Small intestine (tissue), 7 donors: Measurements from ENCODE around the gene FNTB. TPM values are rescaled to one million over a fixed set of nuclear protein-coding genes. Genes with fewer than 3 reads are reported as not detected.

Source experiments
- DNase-seq, 2 donors: peaks; one replicate each; pipeline versions ENCODE4 v3.0.0 to v3.0.0-alpha.2; 2013
- FAIRE-seq: peaks from 2 replicates; lab custom pipeline; 2012; peaks lifted over from hg19 to GRCh38; lab: Jason Lieb, UNC
- H3K27ac ChIP-seq, 3 donors: one replicate each; pipeline ENCODE4 v1.5.1; 2013; ENCODE audit warnings: low read length in 2 of 3, mild to moderate bottlenecking in 2 of 3, control low read depth in 1 of 3, inconsistent platforms in 1 of 3, low read depth in 1 of 3, moderate library complexity in 1 of 3
- H3K27me3 ChIP-seq, 3 donors: one replicate each; pipeline ENCODE4 v1.6.1; 2013; ENCODE audit warnings: low read length in 3 of 3, inconsistent platforms in 1 of 3; ENCODE audit not compliant: control insufficient read depth in 3 of 3, insufficient read depth in 3 of 3
- H3K36me3 ChIP-seq, 3 donors: one replicate each; pipeline ENCODE4 v1.6.1; 2013; ENCODE audit warnings: low read length in 3 of 3, inconsistent platforms in 1 of 3, low read depth in 1 of 3, mild to moderate bottlenecking in 1 of 3, moderate library complexity in 1 of 3; ENCODE audit not compliant: control insufficient read depth in 3 of 3, insufficient read depth in 2 of 3
- H3K4me1 ChIP-seq, 3 donors: one replicate each; pipeline ENCODE4 v1.6.1; 2013; ENCODE audit warnings: low read length in 2 of 3, inconsistent platforms in 1 of 3, low read depth in 1 of 3, mild to moderate bottlenecking in 1 of 3, moderate library complexity in 1 of 3; ENCODE audit not compliant: control insufficient read depth in 3 of 3, insufficient read depth in 2 of 3
- H3K4me3 ChIP-seq, 3 donors: one replicate each; pipeline ENCODE4 v1.5.1; 2013; ENCODE audit warnings: low read length in 3 of 3, control low read depth in 1 of 3, inconsistent platforms in 1 of 3, low read depth in 1 of 3, mild to moderate bottlenecking in 1 of 3, moderate library complexity in 1 of 3
- H3K9me3 ChIP-seq, 2 donors: one replicate each; pipeline ENCODE4 v1.6.1; 2013; ENCODE audit warnings: low read depth in 1 of 2, low read length in 1 of 2; ENCODE audit not compliant: control insufficient read depth in 2 of 2, insufficient read depth in 1 of 2
- WGBS, 3 donors: extraction: QIAGEN DNeasy Blood & Tissue Kit; methylation state at CpG; one replicate each; pipeline ENCODE4 v1.1.7; 2013; 5-methylcytosine and 5-hydroxymethylcytosine counted together
- polyA plus RNA-seq, 4 donors: library from polyadenylated mRNA; stranded (reverse) in 3 of 4; unstranded in 1 of 4; fragments of 200-250 nt in 3 of 4; fragments of 120-200 nt in 1 of 4; gene quantifications; one replicate each; pipeline versions ENCODE4 v1.2.1 to v1.2.3, GENCODE V29; 2013
- donor health status: healthy with polysubstance abuse.
- donor health status: control.
- donor health status: control.
- donor health status: Bipolar disorder and iron deficiency.
- donor health status: healthy.

The FNTB gene
- polyA plus RNA-seq, 4 donors = 6.7 to 25.3 (median 8.7) TPM

GRCh38 chr14:65044596-65044959 is 57.9 kb downstream of the FNTB start:
- Histone ChIP-seq H3K4me1 (peaks cover 0 to 2% (median 0%) of the 10 kb centered on the region in 3 donors), H3K27ac (no peak overlapping the region), H3K36me3 (peaks cover 2 to 50% (median 3%) of the 10 kb centered on the region in 3 donors), H3K9me3 (no peaks in the 10 kb centered on the region), H3K4me3 (no peak overlapping the region), H3K27me3 (no peaks in the 10 kb centered on the region)
- FAIRE-seq (no peak), DNase-seq (no peak)
- WGBS, 3 donors = 84 to 92% (median 92%) methylated on average over 9 of the region's 9 CpGs

DNA sequence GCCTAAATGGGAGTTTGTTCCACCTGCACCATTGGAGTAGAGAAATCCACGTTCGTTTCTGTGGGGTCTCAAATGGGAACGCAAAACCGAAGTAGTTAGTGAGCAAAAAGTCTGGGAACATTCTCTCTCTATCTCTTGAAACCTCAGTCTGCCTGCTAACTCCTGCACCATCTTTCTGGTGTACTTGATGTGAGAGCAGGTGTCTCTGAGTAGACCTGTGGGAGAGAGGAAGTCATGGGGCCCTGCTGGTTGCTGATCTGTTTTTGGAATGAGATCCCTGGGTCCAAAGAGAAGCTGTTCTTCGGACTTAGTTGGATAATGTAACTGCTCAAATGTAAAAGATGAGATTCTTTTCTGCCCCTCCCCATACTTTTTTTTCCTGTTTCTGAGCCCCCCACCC is 58.3 kb downstream of the FNTB start:
- 88 to 96% (median 90%) methylated on average over 5 of the region's 5 CpGs for WGBS, 3 donors
- H3K4me1 ChIP-seq = peaks cover 0 to 2% (median 0%) of the 10 kb centered on the region in 3 donors
- H3K36me3 ChIP-seq = peaks cover 2 to 47% (median 3%) of the 10 kb centered on the region in 3 donors
- no peak overlapping the region for H3K4me3 ChIP-seq
- H3K9me3 ChIP-seq = no peaks in the 10 kb centered on the region
- DNase-seq (no peak), FAIRE-seq (no peak)
- H3K27me3 ChIP-seq = no peaks in the 10 kb centered on the region
- H3K27ac ChIP-seq = no peak overlapping the region

- Histone ChIP-seq H3K4me3 (no peak overlapping the region), H3K4me1 (peaks cover 0 to 2% (median 0%) of the 10 kb centered on the region in 3 donors), H3K27me3 (no peaks in the 10 kb centered on the region), H3K9me3 (no peaks in the 10 kb centered on the region), H3K36me3 (peaks cover 2 to 46% (median 3%) of the 10 kb centered on the region in 3 donors), H3K27ac (no peak overlapping the region)
- DNase-seq (no peak), FAIRE-seq (no peak)
- 90 to 97% (median 94%) methylated on average over 4 of the region's 4 CpGs for WGBS, 3 donors
These were observed 59.0 kb downstream of the FNTB start for GRCh38 chr14:65045709-65046108.

DNA sequence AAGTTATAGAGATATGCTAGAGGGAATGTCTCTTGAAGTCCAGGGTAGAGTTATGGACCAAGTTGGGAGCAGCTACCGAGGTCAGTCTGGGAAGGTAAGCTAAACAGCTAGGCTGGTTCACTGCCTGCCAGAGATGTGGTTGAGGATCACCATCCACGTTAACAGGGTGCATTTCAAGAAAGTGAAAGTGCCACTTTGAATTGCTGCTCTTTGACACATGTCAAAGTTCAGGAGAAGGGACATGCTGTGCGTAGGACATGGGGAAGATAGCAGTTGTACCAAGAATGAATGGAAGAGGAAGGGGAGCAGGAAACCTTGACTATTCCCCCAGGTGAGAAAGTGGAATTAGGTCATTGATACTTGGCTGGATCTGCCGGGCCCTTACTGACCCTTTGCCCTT is 66.1 kb downstream of the FNTB start:
- Histone ChIP-seq H3K27ac (peak overlapping the region in 1 of 3 donors; percentile 39), H3K4me3 (no peak overlapping the region), H3K9me3 (no peaks in the 10 kb centered on the region), H3K36me3 (peaks cover 0 to 44% (median 10%) of the 10 kb centered on the region in 3 donors), H3K4me1 (peaks cover 0 to 3% (median 0%) of the 10 kb centered on the region in 3 donors), H3K27me3 (no peaks in the 10 kb centered on the region)
- 19 to 70% (median 40%) methylated on average over 4 of the region's 4 CpGs for WGBS, 3 donors
- FAIRE-seq (no peak), DNase-seq (peak in 1 of 2 donors; percentile 82)

- Histone ChIP-seq H3K36me3 (peaks cover 0 to 44% (median 10%) of the 10 kb centered on the region in 3 donors), H3K4me1 (peaks cover 0 to 3% (median 0%) of the 10 kb centered on the region in 3 donors), H3K9me3 (no peaks in the 10 kb centered on the region), H3K27me3 (no peaks in the 10 kb centered on the region), H3K27ac (no peak overlapping the region), H3K4me3 (no peak overlapping the region)
- WGBS, 3 donors = 91 to 97% (median 92%) methylated on average over 3 of the region's 3 CpGs
- FAIRE-seq = no peak
- DNase-seq = no peak
These were observed 66.8 kb downstream of the FNTB start for GRCh38 chr14:65053466-65053865.

DNA sequence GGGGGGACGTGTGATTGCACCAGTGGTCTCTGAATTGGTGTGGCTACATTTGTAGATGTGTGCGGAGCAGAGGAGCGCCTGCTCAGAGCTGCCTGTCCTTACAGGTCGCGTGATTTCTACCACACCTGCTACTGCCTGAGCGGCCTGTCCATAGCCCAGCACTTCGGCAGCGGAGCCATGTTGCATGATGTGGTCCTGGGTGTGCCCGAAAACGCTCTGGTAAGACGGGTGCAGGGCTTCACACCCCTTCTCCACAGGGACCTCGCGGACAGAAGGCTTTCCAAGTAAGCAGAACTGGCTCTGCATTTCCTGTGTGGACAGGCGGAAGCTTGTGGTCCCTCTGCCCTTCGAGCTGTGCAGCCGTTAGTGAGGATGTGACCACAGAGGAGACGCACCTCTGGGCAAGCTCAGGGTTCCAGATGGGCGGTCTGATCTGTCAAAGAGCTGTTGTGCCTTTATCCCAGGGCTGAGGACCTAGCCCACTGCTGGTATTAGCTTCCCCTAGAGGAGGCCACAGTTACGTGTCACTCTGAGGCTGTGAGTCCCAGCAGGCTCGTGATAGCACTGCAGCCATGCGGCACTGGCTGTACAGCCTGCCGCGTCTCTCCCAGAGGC is 67.9 kb downstream of the FNTB start:
- FAIRE-seq = no peak
- Histone ChIP-seq H3K36me3 (peaks cover 0 to 42% (median 10%) of the 10 kb centered on the region in 3 donors), H3K27ac (no peak overlapping the region), H3K27me3 (no peaks in the 10 kb centered on the region), H3K4me1 (peaks cover 0 to 3% (median 0%) of the 10 kb centered on the region in 3 donors), H3K4me3 (no peak overlapping the region), H3K9me3 (no peaks in the 10 kb centered on the region)
- DNase-seq = no peak
- 87 to 93% (median 87%) methylated on average over 23 of the region's 23 CpGs for WGBS, 3 donors

- Histone ChIP-seq H3K9me3 (no peaks in the 10 kb centered on the region), H3K4me3 (no peak overlapping the region), H3K27me3 (no peaks in the 10 kb centered on the region), H3K4me1 (peaks cover 0 to 3% (median 0%) of the 10 kb centered on the region in 3 donors), H3K36me3 (peaks cover 4 to 57% (median 18%) of the 10 kb centered on the region in 3 donors), H3K27ac (no peak overlapping the region)
- DNase-seq = no peak
- FAIRE-seq = no peak
These were observed 71.0 kb downstream of the FNTB start for GRCh38 chr14:65057695-65058094.

GRCh38 chr14:65062096-65063075 is 75.7 kb downstream of the FNTB start:
- DNase-seq (no peak), FAIRE-seq (no peak)
- Histone ChIP-seq H3K9me3 (no peaks in the 10 kb centered on the region), H3K4me3 (no peak overlapping the region), H3K36me3 (peaks cover 4 to 63% (median 8%) of the 10 kb centered on the region in 3 donors), H3K27me3 (no peaks in the 10 kb centered on the region), H3K4me1 (no peaks in the 10 kb centered on the region), H3K27ac (no peak overlapping the region)
- 91 to 98% (median 94%) methylated on average over 15 to 16 of the region's 16 CpGs for WGBS, 3 donors
